ENCODE data around the gene ERBB3. TPM values are rescaled to one million over a fixed set of nuclear protein-coding genes. Genes with fewer than 3 reads are reported as not detected.

ERBB3 gene
- total and polyA plus RNA-seq, 2 of the 4 experiments (the other 2 are of a cell fraction) = 1.4 to 2.2 TPM

DNA sequence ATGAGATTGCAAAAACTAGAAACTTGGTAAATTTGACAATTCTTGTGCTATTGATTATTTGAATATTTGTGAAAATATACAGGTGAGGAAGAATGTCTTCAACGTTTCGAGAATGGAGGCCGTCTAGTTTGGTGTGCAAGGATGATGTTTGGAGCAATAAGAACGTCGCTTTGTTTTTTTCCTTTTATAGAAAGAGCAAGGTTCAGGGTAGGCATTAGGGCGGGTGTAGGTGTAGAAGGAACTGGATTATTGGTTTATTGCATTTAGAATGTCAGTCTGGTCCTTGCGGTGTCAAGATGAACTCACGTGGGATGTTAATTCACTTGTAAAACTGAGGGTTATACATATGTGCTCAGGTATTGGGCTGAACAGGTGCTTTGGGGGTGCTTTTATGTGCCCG lies 37.1 kb upstream of the ERBB3 start:
- dilution Hi-C loops (cut with HindIII; ENCODE audit: low sequenced_read_pairs, unreplicated experiment) = no loop called here
- CTCF ChIA-PET = no interaction called here

More for the DNA sequence above, 37.1 kb upstream of the ERBB3 start:
- intact Hi-C loops (cut with micrococcal nuclease) (loop anchor here (5.0 to 10.0 kb wide), 2 partner anchors 228 to 306 kb away; partner anchors contain the start of genes ORMDL2 and SARNP), in situ Hi-C loops (cut with MboI; ENCODE audit: low sequenced_read_pairs) (no loop called here)
- BruUV-seq (replicated peaks) = no TSS peak
- peaks cover 28% of the 10 kb centered on the region for H4K20me1 ChIP-seq (ENCODE audit: insufficient read depth, low read length)
- H3K9me3 ChIP-seq (ENCODE audit: control insufficient read depth, insufficient read depth, low read length) = no peaks in the 10 kb centered on the region
- no peak overlapping the region for H2AK9ac ChIP-seq (replicated peaks; ENCODE audit: low read depth, low read length, poor library complexity)
- H3K9ac ChIP-seq (ENCODE audit: low read depth, low read length) = peak overlapping the region; percentile 97; the same call in 1 of the 2 replicates
- peak overlapping the region; percentile 94 for H3K23ac ChIP-seq (ENCODE audit: low read depth, low read length)
- peak overlapping the region; percentile 99 for H3K4me2 ChIP-seq (ENCODE audit: low read depth, low read length)
- H3K36me3 ChIP-seq (ENCODE audit: control insufficient read depth, insufficient read depth, low read length) = peaks cover 22% of the 10 kb centered on the region
- peak overlapping the region; percentile 93 for H3K4me3 ChIP-seq (ENCODE audit: insufficient read depth, low read depth, low read length)
- no peak overlapping the region for H2BK5ac ChIP-seq (ENCODE audit: low read depth, low read length, poor library complexity, severe bottlenecking)
- H2BK20ac ChIP-seq (ENCODE audit: low read depth, low read length) = no peak overlapping the region
- POLR2A ChIA-PET (ENCODE audit: unreplicated experiment) = no interaction called here
- H2AK5ac ChIP-seq (ENCODE audit: low read depth, low read length) = 0 out of 2 replicates have a peak overlapping the region, but pooled peaks have one; percentile 3
- no peaks in the 10 kb centered on the region; the same call in 1 of the 2 replicates for H3K4me1 ChIP-seq (ENCODE audit: control insufficient read depth, insufficient read depth, low read length)
- DNase-seq (no peak), ATAC-seq (ENCODE audit: low read depth) (no peak)
- H4K8ac ChIP-seq (ENCODE audit: low read depth in 2 of 2, low read length in 2 of 2) = 0 out of 4 replicates have a peak overlapping the region, but pooled peaks of 1 of the 2 experiments have one; percentile 5
- H2BK120ac ChIP-seq (ENCODE audit: low read depth, low read length) = no peak overlapping the region
- peak overlapping the region; percentile 100; the same call in 1 of the 2 replicates for H3K56ac ChIP-seq (ENCODE audit: extremely low read depth, insufficient read depth, low read length)
- no peak overlapping the region for H2BK15ac ChIP-seq (ENCODE audit: low read depth, low read length)
- 48% methylated on average over 7 of the region's 9 CpGs; no CpG with 5 or more reads in 1 of the 2 experiments for WGBS, 2 experiments (ENCODE audit: extremely low coverage in 2 of 2, insufficient read length in 1 of 2)
- no peak for TF ChIP-seq SMC3 (IDR thresholded peaks at IDR 0.05; ENCODE audit: low read depth, low read length)
- TF ChIP-seq, protein P1, sequence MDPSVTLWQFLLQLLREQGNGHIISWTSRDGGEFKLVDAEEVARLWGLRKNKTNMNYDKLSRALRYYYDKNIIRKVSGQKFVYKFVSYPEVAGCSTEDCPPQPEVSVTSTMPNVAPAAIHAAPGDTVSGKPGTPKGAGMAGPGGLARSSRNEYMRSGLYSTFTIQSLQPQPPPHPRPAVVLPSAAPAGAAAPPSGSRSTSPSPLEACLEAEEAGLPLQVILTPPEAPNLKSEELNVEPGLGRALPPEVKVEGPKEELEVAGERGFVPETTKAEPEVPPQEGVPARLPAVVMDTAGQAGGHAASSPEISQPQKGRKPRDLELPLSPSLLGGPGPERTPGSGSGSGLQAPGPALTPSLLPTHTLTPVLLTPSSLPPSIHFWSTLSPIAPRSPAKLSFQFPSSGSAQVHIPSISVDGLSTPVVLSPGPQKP (IDR thresholded peaks at IDR 0.05; ENCODE audit: borderline replicate concordance, low read depth, low read length) = no peak
- TF ChIP-seq MAFK (IDR thresholded peaks at IDR 0.05; ENCODE audit: low read depth, low read length) = no peak
- no peak for TF ChIP-seq MXI1 (IDR thresholded peaks at IDR 0.05; ENCODE audit: borderline replicate concordance, low read depth, low read length)
- TF ChIP-seq RFX5 (IDR thresholded peaks at IDR 0.05; ENCODE audit: low read depth, low read length) = no peak
- no peak for TF ChIP-seq MAZ (IDR thresholded peaks at IDR 0.05; ENCODE audit: borderline replicate concordance, low read depth, low read length)
- TF ChIP-seq CEBPB (IDR thresholded peaks at IDR 0.05; ENCODE audit: low read depth, low read length) = no peak
- no peak for TF ChIP-seq CHD1 (IDR thresholded peaks at IDR 0.05; ENCODE audit: low read depth, low read length)
- no peak for TF ChIP-seq RCOR1 (IDR thresholded peaks at IDR 0.05; ENCODE audit: insufficient replicate concordance, low read length)
- TF ChIP-seq, protein P2, sequence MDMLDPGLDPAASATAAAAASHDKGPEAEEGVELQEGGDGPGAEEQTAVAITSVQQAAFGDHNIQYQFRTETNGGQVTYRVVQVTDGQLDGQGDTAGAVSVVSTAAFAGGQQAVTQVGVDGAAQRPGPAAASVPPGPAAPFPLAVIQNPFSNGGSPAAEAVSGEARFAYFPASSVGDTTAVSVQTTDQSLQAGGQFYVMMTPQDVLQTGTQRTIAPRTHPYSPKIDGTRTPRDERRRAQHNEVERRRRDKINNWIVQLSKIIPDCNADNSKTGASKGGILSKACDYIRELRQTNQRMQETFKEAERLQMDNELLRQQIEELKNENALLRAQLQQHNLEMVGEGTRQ (IDR thresholded peaks at IDR 0.05; ENCODE audit: low read depth, low read length) = no peak
- TF ChIP-seq, protein P3, sequence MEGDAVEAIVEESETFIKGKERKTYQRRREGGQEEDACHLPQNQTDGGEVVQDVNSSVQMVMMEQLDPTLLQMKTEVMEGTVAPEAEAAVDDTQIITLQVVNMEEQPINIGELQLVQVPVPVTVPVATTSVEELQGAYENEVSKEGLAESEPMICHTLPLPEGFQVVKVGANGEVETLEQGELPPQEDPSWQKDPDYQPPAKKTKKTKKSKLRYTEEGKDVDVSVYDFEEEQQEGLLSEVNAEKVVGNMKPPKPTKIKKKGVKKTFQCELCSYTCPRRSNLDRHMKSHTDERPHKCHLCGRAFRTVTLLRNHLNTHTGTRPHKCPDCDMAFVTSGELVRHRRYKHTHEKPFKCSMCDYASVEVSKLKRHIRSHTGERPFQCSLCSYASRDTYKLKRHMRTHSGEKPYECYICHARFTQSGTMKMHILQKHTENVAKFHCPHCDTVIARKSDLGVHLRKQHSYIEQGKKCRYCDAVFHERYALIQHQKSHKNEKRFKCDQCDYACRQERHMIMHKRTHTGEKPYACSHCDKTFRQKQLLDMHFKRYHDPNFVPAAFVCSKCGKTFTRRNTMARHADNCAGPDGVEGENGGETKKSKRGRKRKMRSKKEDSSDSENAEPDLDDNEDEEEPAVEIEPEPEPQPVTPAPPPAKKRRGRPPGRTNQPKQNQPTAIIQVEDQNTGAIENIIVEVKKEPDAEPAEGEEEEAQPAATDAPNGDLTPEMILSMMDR (conservative IDR thresholded peaks at IDR 0.05; ENCODE audit: low read depth, low read length) = no peak
- no peak for TF ChIP-seq RAD21 (IDR thresholded peaks at IDR 0.05; ENCODE audit: low read length)
- TF ChIP-seq BHLHE40 (IDR thresholded peaks at IDR 0.05; ENCODE audit: low read depth, low read length) = no peak
- no peak for TF ChIP-seq NFE2L2 (IDR thresholded peaks at IDR 0.05; ENCODE audit: low read depth, low read length)
- no peak overlapping the region for H4K5ac ChIP-seq (ENCODE audit: low read depth, low read length)
- H3K4ac ChIP-seq (ENCODE audit: low read depth, low read length) = no peak overlapping the region
- no peak overlapping the region for H2AFZ ChIP-seq (replicated peaks; ENCODE audit: low read length, poor library complexity)
- no peak overlapping the region for H4K91ac ChIP-seq (ENCODE audit: insufficient read depth, low read depth, low read length)
- H3K18ac ChIP-seq (ENCODE audit: low read depth, low read length) = no peak overlapping the region
- no peaks in the 10 kb centered on the region for H3K9me1 ChIP-seq (ENCODE audit: insufficient read depth, low read length)
- H3K79me1 ChIP-seq (ENCODE audit: low read depth in 1 of 2, low read length in 2 of 2) = peaks cover 9 to 38% of the 10 kb centered on the region in 2 experiments
- no peaks in the 10 kb centered on the region for H3K27me3 ChIP-seq (ENCODE audit: control insufficient read depth, insufficient read depth, low read length)
- peak overlapping the region; percentile 97; the same call in 1 of the 2 replicates for H3K14ac ChIP-seq (replicated peaks; ENCODE audit: low read depth, low read length)
- no peak overlapping the region for H3K27ac ChIP-seq (ENCODE audit: insufficient read depth, low read length)

All from IMR-90 (cell line).